ENCODE data around the gene G6PC3.
"Not testable (repeated sequence)": the region's sequence is repeated elsewhere in the genome, so short reads cannot be mapped to it uniquely, and the experiment has no call there.

GRCh38 chr17:44046893-44047292 lies 23.6 kb upstream of the G6PC3 start:
- TF ChIP-seq CTCF, POLR2A (IDR thresholded peaks at IDR 0.05): not testable (repeated sequence)
